ENCODE results near the gene MSI2.

GRCh38 chr17:57609125-57609877 is 353.0 kb downstream of the MSI2 start:
- TF ChIP-seq CTCF (IDR thresholded peaks at IDR 0.05; ENCODE audit: insufficient read depth, low read length, poor library complexity, severe bottlenecking) (no peak), EZH2phosphoT487 (conservative IDR thresholded peaks at IDR 0.05; ENCODE audit: low read length) (no peak)

Measured in SU-DHL-6 (cell line).